OCI-M1 (cell line): ENCODE data around the gene PLCG2.

Experiments used
- DNase-seq: peaks from one replicate; lab custom pipeline; 2025; lab: John Stamatoyannopoulos, UW

PLCG2 gene

GRCh38 chr16:81816351-81816750 is 37.3 kb downstream of the PLCG2 start:
- no peak for DNase-seq

- DNase-seq, result no peak
Observed at GRCh38 chr16:81816793-81817210, 37.7 kb downstream of the PLCG2 start.

- no peak for DNase-seq
Observed at GRCh38 chr16:81817296-81817695, 38.2 kb downstream of the PLCG2 start.

GRCh38 chr16:81817789-81818567 is 38.9 kb downstream of the PLCG2 start:
- peak; percentile 73 for DNase-seq

GRCh38 chr16:81818568-81818896 is 39.4 kb downstream of the PLCG2 start:
- no peak for DNase-seq

GRCh38 chr16:81818905-81819304 is 39.8 kb downstream of the PLCG2 start:
- no peak for DNase-seq

GRCh38 chr16:81821436-81822128 is 42.5 kb downstream of the PLCG2 start:
- no peak for DNase-seq

- peak; percentile 31 for DNase-seq
Observed at GRCh38 chr16:81823111-81823510, 44.0 kb downstream of the PLCG2 start.

- DNase-seq, result no peak
Observed at GRCh38 chr16:81823734-81824133, 44.6 kb downstream of the PLCG2 start.

GRCh38 chr16:81826523-81826922 is 47.4 kb downstream of the PLCG2 start:
- no peak for DNase-seq

- no peak for DNase-seq
Observed at GRCh38 chr16:81830845-81831540, 51.9 kb downstream of the PLCG2 start.

GRCh38 chr16:81831722-81832126 is 52.6 kb downstream of the PLCG2 start:
- peak; percentile 95 for DNase-seq

- no peak for DNase-seq
Observed at GRCh38 chr16:81832801-81833547, 53.9 kb downstream of the PLCG2 start.

GRCh38 chr16:81833751-81834150 is 54.7 kb downstream of the PLCG2 start:
- DNase-seq, result no peak

- no peak for DNase-seq
Observed at GRCh38 chr16:81834868-81835267, 55.8 kb downstream of the PLCG2 start.

GRCh38 chr16:81836279-81837054 is 57.4 kb downstream of the PLCG2 start:
- DNase-seq, result no peak

GRCh38 chr16:81837312-81837751 is 58.2 kb downstream of the PLCG2 start:
- no peak for DNase-seq

- no peak for DNase-seq
Observed at GRCh38 chr16:81838794-81839193, 59.7 kb downstream of the PLCG2 start.

GRCh38 chr16:81841722-81842121 is 62.6 kb downstream of the PLCG2 start:
- peak; percentile 46 for DNase-seq

GRCh38 chr16:81842564-81843242 is 63.6 kb downstream of the PLCG2 start:
- peak; percentile 82 for DNase-seq

GRCh38 chr16:81843243-81843582 is 64.1 kb downstream of the PLCG2 start:
- DNase-seq, result peak; percentile 82
